GM06990 (cell line): Measurements from ENCODE around the gene TMEM92.

Experiments
- DNase-seq: peaks from one replicate; pipeline ENCODE4 v3.0.0-alpha.2; 2011; ENCODE audit not compliant: insufficient read length; ENCODE audit errors: extremely low read depth
- H3K27me3 ChIP-seq: replicated peaks from 2 replicates; pipeline ENCODE4 v1.6.0; 2011; ENCODE audit warnings: low read length; ENCODE audit not compliant: control insufficient read depth, insufficient read depth
- H3K36me3 ChIP-seq: 2 replicates; pipeline ENCODE4 v1.5.1; 2011; ENCODE audit warnings: low read length; ENCODE audit not compliant: control insufficient read depth, insufficient read depth
- H3K4me3 ChIP-seq: replicated peaks from 2 replicates; pipeline ENCODE4 v1.5.1; 2011; ENCODE audit warnings: low read depth, mild to moderate bottlenecking, control low read depth, low read length
- TF ChIP-seq, protein P1 (sequence below): IDR thresholded peaks from 2 replicates; pipeline ENCODE4 v1.5.1; 2011; ENCODE audit warnings: low read length, control low read depth, mild to moderate bottlenecking, inconsistent platforms; ENCODE audit not compliant: insufficient read depth, poor library complexity, severe bottlenecking

TMEM92 gene

DNA sequence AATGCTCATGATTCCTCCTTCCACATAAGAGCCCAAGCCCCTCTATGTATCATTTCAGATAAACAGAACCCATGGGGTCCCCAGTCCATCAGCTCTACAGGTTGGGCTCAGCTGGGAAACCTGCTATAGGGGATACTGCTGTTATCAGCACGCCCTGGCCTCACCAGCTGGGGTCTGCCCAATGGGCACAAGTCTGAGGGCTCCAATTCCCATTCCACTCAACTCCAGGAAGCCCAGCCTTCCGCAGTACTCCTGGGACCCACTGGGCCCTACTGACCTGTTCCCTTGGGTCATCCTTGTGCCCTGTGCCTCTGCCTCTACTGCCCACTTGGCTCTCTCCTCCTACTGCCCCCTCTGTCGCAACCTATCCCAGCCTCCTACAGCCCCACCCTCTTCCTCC lies 55.5 kb downstream of the TMEM92 start:
- TF ChIP-seq, protein P1, sequence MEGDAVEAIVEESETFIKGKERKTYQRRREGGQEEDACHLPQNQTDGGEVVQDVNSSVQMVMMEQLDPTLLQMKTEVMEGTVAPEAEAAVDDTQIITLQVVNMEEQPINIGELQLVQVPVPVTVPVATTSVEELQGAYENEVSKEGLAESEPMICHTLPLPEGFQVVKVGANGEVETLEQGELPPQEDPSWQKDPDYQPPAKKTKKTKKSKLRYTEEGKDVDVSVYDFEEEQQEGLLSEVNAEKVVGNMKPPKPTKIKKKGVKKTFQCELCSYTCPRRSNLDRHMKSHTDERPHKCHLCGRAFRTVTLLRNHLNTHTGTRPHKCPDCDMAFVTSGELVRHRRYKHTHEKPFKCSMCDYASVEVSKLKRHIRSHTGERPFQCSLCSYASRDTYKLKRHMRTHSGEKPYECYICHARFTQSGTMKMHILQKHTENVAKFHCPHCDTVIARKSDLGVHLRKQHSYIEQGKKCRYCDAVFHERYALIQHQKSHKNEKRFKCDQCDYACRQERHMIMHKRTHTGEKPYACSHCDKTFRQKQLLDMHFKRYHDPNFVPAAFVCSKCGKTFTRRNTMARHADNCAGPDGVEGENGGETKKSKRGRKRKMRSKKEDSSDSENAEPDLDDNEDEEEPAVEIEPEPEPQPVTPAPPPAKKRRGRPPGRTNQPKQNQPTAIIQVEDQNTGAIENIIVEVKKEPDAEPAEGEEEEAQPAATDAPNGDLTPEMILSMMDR = no peak
- Histone ChIP-seq H3K4me3 (no peak overlapping the region), H3K27me3 (no peaks in the 10 kb centered on the region), H3K36me3 (no peaks in the 10 kb centered on the region)
- DNase-seq = no peak

DNA sequence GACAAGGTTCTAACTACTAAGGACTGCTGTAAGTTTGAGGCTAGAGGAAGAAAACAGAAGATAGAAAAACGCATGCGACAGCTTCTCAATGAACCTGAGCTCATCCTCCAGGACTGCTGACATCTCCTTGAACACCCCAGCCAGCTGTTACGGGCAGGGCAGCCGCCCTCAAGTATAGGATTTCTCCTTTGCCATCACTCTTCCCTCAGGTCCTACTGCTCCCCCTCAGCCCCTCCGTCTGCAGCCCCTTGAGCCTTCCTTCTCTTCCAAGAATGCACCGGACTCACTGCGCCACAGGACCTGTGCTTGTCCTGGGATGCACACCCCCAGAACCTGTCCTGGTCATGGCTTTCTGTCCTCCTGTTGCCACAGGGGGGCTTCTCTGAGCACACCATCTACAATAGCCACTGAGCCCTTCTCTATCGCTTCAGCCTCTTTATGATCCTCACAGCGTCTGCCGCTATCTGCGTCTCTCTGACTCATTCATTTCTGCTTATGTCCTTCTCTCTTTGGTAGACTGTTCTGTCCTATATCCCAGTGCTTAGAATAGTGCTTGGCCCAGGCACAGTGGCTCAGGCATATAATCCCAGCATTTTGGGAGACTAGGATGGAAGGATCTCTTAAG lies 56.0 kb downstream of the TMEM92 start:
- TF ChIP-seq, protein P1 = no peak
- Histone ChIP-seq H3K4me3 (no peak overlapping the region), H3K36me3 (no peaks in the 10 kb centered on the region), H3K27me3 (no peaks in the 10 kb centered on the region)
- no peak for DNase-seq
